WTC11 (cell line): ENCODE results near the gene HVCN1. TPM values are rescaled to one million over a fixed set of nuclear protein-coding genes. Genes with fewer than 3 reads are reported as not detected.

Source experiments
- ATAC-seq: fragments of 200-7000 bp; cut with Tn5 transposase; 2 replicates; pipeline ENCODE4 v1.10.0; 2021; ENCODE audit warnings: mild to moderate bottlenecking, moderate library complexity
- CTCF ChIA-PET: fragments of 300-600 bp; sonication (Branson Sonifier 250); formaldehyde crosslinking; loops from one replicate; lab custom pipeline; 2021; ENCODE audit warnings: antibody characterized with exemption; lab: Charles Lee
- POLR2A ChIA-PET: fragments of 350-600 bp; sonication (Branson Sonifier 250); formaldehyde crosslinking; loops from one replicate; lab custom pipeline; 2021; ENCODE audit warnings: antibody characterized with exemption; lab: Charles Lee
- DNase-seq: peaks from one replicate; pipeline ENCODE4 v3.0.0; 2021; ENCODE audit warnings: low spot score
- H3K27ac Mint-ChIP-seq: 2 replicates; pipeline ENCODE4 v1.8.0; 2021; ENCODE audit warnings: mixed read lengths
- H3K27me3 Mint-ChIP-seq: 2 replicates; pipeline ENCODE4 v1.8.0; 2021; ENCODE audit warnings: low read depth, mild to moderate bottlenecking, moderate library complexity, mixed read lengths
- H3K36me3 Mint-ChIP-seq: 2 replicates; pipeline ENCODE4 v1.8.0; 2021; ENCODE audit warnings: mixed read lengths
- H3K4me1 Mint-ChIP-seq: 2 replicates; pipeline ENCODE4 v1.8.0; 2022; ENCODE audit warnings: mixed read lengths
- H3K4me3 Mint-ChIP-seq: 2 replicates; pipeline ENCODE4 v1.8.0; 2021; ENCODE audit warnings: mild to moderate bottlenecking, moderate library complexity, mixed read lengths
- H3K9me3 Mint-ChIP-seq: 2 replicates; pipeline ENCODE4 v1.8.0; 2021; ENCODE audit warnings: mixed read lengths
- ATF2 ChIP-seq: sonication (generic); formaldehyde crosslinking; IDR thresholded peaks from 2 replicates; pipeline ENCODE4 v1.8.1; 2022; ENCODE audit warnings: low read depth, missing genetic modification reagents, borderline replicate concordance
- CTCF ChIP-seq: fragments of 200-600 bp; IDR thresholded peaks from 2 replicates; pipeline ENCODE4 v1.8.0; 2022; ENCODE audit warnings: antibody characterized with exemption
- FOXK1 ChIP-seq: sonication (generic); formaldehyde crosslinking; IDR thresholded peaks from 2 replicates; pipeline ENCODE4 v1.8.0; 2022; ENCODE audit warnings: mild to moderate bottlenecking, moderate library complexity, missing genetic modification reagents
- GTF2I ChIP-seq: fragments of 250-450 bp; sonication (Bioruptor Pico); conservative IDR thresholded peaks from 2 replicates; pipeline ENCODE4 v1.4.0; 2021; ENCODE audit warnings: mild to moderate bottlenecking
- JUN ChIP-seq: sonication (generic); formaldehyde crosslinking; IDR thresholded peaks from 2 replicates; pipeline ENCODE4 v1.8.0; 2023; ENCODE audit warnings: mild to moderate bottlenecking, missing genetic modification reagents
- NR2C2 ChIP-seq: sonication (generic); formaldehyde crosslinking; IDR thresholded peaks from 2 replicates; pipeline ENCODE4 v1.8.0; 2022; ENCODE audit warnings: mild to moderate bottlenecking, missing genetic modification reagents
- USF1 ChIP-seq: sonication (generic); formaldehyde crosslinking; IDR thresholded peaks from 2 replicates; pipeline ENCODE4 v1.8.0; 2022; ENCODE audit warnings: mild to moderate bottlenecking, missing genetic modification reagents
- ZNF219 ChIP-seq: sonication (generic); formaldehyde crosslinking; IDR thresholded peaks from 2 replicates; pipeline ENCODE4 v1.8.0; 2023; ENCODE audit warnings: missing genetic modification reagents, mild to moderate bottlenecking, borderline replicate concordance
- ZNF317 ChIP-seq: sonication (generic); formaldehyde crosslinking; IDR thresholded peaks from 2 replicates; pipeline ENCODE4 v1.8.1; 2023; ENCODE audit warnings: low read depth, mild to moderate bottlenecking, moderate library complexity, missing genetic modification reagents, borderline replicate concordance
- ZNF423 ChIP-seq: fragments of 250-450 bp; sonication (Bioruptor Pico); IDR thresholded peaks from 2 replicates; pipeline ENCODE4 v2.1.2; 2022; ENCODE audit warnings: mild to moderate bottlenecking, moderate library complexity
- ZNF532 ChIP-seq: fragments of 250-450 bp; sonication (Bioruptor Pico); IDR thresholded peaks from 2 replicates; pipeline ENCODE4 v1.9.0; 2021; ENCODE audit warnings: mild to moderate bottlenecking, borderline replicate concordance
- total RNA-seq: library from RNA; stranded (reverse); gene quantifications from 3 replicates; pipeline ENCODE4 v1.2.3, GENCODE V29; 2021
- TF ChIP-seq, protein P1 (sequence below): fragments of 250-450 bp; sonication (Bioruptor Pico); IDR thresholded peaks from 2 replicates; pipeline ENCODE4 v1.9.0; 2021; ENCODE audit warnings: mild to moderate bottlenecking
- TF ChIP-seq, protein P2 (sequence below): sonication (generic); formaldehyde crosslinking; IDR thresholded peaks from 2 replicates; pipeline ENCODE4 v1.8.1; 2023; ENCODE audit warnings: mild to moderate bottlenecking, missing genetic modification reagents, borderline replicate concordance
- TF ChIP-seq, protein P3 (sequence below): sonication (generic); formaldehyde crosslinking; IDR thresholded peaks from 2 replicates; pipeline ENCODE4 v1.8.1; 2023; ENCODE audit warnings: mild to moderate bottlenecking, missing genetic modification reagents, moderate library complexity

HVCN1 gene
- total RNA-seq, 1 experiment from 2014 or later: 5.7 TPM

- TF ChIP-seq, protein P1, sequence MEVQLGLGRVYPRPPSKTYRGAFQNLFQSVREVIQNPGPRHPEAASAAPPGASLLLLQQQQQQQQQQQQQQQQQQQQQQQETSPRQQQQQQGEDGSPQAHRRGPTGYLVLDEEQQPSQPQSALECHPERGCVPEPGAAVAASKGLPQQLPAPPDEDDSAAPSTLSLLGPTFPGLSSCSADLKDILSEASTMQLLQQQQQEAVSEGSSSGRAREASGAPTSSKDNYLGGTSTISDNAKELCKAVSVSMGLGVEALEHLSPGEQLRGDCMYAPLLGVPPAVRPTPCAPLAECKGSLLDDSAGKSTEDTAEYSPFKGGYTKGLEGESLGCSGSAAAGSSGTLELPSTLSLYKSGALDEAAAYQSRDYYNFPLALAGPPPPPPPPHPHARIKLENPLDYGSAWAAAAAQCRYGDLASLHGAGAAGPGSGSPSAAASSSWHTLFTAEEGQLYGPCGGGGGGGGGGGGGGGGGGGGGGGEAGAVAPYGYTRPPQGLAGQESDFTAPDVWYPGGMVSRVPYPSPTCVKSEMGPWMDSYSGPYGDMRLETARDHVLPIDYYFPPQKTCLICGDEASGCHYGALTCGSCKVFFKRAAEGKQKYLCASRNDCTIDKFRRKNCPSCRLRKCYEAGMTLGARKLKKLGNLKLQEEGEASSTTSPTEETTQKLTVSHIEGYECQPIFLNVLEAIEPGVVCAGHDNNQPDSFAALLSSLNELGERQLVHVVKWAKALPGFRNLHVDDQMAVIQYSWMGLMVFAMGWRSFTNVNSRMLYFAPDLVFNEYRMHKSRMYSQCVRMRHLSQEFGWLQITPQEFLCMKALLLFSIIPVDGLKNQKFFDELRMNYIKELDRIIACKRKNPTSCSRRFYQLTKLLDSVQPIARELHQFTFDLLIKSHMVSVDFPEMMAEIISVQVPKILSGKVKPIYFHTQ (CRISPR knock-in tag): no peak
- TF ChIP-seq FOXK1 (CRISPR knock-in tag): no peak
- no peak for TF ChIP-seq CTCF
- TF ChIP-seq NR2C2 (CRISPR knock-in tag): no peak
- TF ChIP-seq ZNF219 (CRISPR knock-in tag): no peak
- no peak for TF ChIP-seq JUN (CRISPR knock-in tag)
- no peak for TF ChIP-seq USF1
These were observed 49.4 kb downstream of the HVCN1 start (continued) for GRCh38 chr12:110639336-110640141.

DNA sequence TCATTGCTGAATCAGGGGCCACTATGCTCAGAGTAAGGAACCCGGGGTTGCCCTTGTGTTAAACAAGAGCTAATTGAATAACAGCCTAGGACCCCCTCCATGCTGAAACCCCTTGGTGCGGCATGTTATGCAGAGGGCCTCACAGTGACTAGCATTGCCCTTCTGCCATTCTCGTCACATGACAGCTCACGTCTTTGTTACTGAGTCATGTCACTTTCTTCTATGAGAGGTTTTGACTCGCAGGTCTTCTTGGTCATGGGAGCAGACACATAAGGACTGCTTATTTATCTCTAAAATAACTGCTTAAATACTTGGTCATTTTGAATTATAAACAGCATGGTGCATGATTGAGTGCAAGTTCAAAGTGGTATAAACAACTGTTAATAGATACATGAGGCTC lies 50.1 kb downstream of the HVCN1 start:
- Mint-ChIP-seq H3K9me3 (no peaks in the 10 kb centered on the region), H3K4me1 (peaks cover 8% of the 10 kb centered on the region; the same call in 1 of the 2 replicates), H3K27ac (no peak overlapping the region), H3K4me3 (no peak overlapping the region), H3K27me3 (no peaks in the 10 kb centered on the region), H3K36me3 (no peaks in the 10 kb centered on the region)
- DNase-seq: no peak
- POLR2A ChIA-PET: interaction anchor here (0.6 kb wide), 1 partner anchor 11 kb away, joined by 3 read pairs; no protein-coding TSS in a partner anchor
- no peak for ATAC-seq
- TF ChIP-seq, protein P2, sequence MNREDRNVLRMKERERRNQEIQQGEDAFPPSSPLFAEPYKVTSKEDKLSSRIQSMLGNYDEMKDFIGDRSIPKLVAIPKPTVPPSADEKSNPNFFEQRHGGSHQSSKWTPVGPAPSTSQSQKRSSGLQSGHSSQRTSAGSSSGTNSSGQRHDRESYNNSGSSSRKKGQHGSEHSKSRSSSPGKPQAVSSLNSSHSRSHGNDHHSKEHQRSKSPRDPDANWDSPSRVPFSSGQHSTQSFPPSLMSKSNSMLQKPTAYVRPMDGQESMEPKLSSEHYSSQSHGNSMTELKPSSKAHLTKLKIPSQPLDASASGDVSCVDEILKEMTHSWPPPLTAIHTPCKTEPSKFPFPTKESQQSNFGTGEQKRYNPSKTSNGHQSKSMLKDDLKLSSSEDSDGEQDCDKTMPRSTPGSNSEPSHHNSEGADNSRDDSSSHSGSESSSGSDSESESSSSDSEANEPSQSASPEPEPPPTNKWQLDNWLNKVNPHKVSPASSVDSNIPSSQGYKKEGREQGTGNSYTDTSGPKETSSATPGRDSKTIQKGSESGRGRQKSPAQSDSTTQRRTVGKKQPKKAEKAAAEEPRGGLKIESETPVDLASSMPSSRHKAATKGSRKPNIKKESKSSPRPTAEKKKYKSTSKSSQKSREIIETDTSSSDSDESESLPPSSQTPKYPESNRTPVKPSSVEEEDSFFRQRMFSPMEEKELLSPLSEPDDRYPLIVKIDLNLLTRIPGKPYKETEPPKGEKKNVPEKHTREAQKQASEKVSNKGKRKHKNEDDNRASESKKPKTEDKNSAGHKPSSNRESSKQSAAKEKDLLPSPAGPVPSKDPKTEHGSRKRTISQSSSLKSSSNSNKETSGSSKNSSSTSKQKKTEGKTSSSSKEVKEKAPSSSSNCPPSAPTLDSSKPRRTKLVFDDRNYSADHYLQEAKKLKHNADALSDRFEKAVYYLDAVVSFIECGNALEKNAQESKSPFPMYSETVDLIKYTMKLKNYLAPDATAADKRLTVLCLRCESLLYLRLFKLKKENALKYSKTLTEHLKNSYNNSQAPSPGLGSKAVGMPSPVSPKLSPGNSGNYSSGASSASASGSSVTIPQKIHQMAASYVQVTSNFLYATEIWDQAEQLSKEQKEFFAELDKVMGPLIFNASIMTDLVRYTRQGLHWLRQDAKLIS (CRISPR knock-in tag): no peak
- TF ChIP-seq ZNF317 (CRISPR knock-in tag): no peak
- TF ChIP-seq ZNF423 (CRISPR knock-in tag): no peak
- TF ChIP-seq GTF2I: no peak
- TF ChIP-seq ZNF532: no peak
- TF ChIP-seq, protein P3, sequence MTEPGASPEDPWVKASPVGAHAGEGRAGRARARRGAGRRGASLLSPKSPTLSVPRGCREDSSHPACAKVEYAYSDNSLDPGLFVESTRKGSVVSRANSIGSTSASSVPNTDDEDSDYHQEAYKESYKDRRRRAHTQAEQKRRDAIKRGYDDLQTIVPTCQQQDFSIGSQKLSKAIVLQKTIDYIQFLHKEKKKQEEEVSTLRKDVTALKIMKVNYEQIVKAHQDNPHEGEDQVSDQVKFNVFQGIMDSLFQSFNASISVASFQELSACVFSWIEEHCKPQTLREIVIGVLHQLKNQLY (CRISPR knock-in tag): no peak
- no peak for TF ChIP-seq ATF2 (CRISPR knock-in tag)
- CTCF ChIA-PET: interaction anchor here (0.5 kb wide), 1 partner anchor 142 kb away, joined by 6 read pairs; no protein-coding TSS in a partner anchor
